GM19043 (cell line): ENCODE measurements around the gene RRP8.

Source experiments
- ATAC-seq: cut with Tn5 transposase; IDR thresholded peaks from one replicate; pipeline ENCODE4 v1.9.1; 2021; ENCODE audit warnings: low read depth; ENCODE audit not compliant: unreplicated experiment

The RRP8 gene

GRCh38 chr11:6572215-6572614 lies 31.2 kb downstream of the RRP8 start:
- ATAC-seq = no peak

GRCh38 chr11:6571434-6572008 lies 31.9 kb downstream of the RRP8 start:
- no peak for ATAC-seq

GRCh38 chr11:6570691-6571427 lies 32.6 kb downstream of the RRP8 start:
- no peak for ATAC-seq

GRCh38 chr11:6569706-6570105 lies 33.7 kb downstream of the RRP8 start:
- ATAC-seq = no peak

DNA sequence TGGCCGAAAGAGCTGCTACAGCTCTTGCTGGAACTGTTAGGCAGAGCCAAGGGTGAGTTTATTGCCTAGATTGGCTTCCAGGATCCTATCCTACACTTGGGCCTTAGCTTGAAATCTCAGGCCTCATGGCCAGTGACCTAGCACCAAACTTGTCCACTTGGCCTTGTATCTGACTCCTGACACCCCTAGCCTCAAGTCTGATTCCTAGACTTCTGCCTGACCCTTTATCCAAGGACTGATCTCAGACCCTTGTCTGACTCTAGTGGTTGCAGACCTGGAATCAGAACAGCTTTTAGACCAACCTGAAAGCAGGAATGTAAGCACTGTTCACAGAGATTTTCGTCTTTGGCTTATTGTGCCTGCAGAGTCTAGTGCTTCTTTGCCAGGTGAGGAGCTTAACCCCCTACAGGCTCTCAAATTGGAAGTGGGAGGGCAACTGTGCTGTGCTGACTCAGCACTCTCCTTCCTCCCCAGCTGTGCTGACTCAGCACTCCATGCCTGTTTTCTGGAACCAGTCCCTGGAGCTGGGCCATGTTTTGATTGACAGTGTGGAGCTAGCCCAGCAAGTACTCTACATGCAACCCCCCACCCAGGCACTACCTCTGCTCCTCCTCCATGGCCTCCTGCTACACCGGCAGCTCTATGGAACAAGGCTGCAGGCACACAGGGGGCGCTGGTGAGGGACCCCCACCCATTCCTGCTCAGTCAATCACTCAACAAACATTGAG lies 35.1 kb downstream of the RRP8 start:
- no peak for ATAC-seq

- ATAC-seq = no peak
Measured at GRCh38 chr11:6567371-6567745, 36.1 kb downstream of the RRP8 start.

GRCh38 chr11:6566704-6567370 lies 36.6 kb downstream of the RRP8 start:
- ATAC-seq = no peak

DNA sequence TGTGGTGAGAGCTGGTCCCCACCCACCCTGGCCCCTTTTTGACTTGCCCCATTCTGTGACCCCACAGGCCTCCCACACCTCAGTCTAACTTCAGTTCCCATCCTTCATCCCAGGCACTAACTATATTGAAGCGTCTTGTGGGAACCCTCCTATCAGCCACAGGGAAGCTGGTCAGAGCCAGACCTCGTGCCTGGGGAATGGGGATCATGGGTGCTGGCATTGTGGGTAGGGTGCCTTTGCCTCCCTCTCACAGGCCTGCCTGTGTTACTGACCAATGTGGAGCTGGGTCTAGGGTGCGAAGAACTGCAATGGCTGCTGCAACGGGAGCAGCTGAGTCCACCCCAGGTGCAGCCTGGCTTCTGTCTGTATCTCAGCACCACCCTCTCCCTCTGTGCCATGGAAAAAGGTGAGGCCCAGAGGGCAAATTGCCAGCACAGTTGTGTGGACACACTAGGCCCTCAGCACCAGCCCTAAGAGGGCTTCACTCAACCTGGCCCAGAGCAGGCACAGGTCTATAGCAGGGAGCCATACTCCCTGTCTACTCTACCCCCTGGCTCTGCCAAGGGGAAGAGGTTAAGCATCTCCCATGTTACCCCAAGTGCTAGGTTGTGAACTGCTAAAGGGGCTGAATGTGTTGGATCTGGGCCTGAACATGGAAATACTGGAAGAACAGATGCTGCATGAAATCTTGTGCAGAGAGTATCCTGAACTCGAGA lies 37.3 kb downstream of the RRP8 start:
- no peak for ATAC-seq

GRCh38 chr11:6565325-6565724 lies 38.1 kb downstream of the RRP8 start:
- no peak for ATAC-seq

- no peak for ATAC-seq
Measured at GRCh38 chr11:6563667-6564066, 39.7 kb downstream of the RRP8 start.

DNA sequence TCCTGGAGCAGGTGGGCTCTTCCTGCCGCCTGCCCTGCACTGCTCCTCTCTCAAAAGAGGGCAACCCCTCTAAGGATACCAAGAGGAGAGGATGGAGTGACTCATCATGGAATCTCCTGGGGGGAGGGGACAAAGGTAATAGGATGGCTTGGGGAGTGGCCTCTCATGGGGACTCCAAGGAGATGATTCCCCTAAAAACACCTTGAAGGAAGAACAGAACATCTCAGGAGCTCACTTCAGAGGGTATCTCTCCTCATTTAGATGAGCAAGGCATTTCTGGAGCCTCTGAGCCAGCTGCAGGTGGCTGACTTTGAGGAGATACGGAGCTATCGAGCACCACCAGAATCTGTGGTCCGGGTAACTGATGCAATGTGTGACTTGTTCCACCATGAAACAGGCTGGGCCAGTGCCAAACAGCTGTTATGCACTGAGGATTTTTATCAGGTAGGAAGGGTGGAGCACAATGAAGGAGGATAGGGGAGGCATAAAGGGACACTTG lies 40.2 kb downstream of the RRP8 start:
- ATAC-seq = no peak

GRCh38 chr11:6561288-6561687 lies 42.1 kb downstream of the RRP8 start:
- ATAC-seq = no peak

GRCh38 chr11:6559369-6559768 lies 44.0 kb downstream of the RRP8 start:
- no peak for ATAC-seq

DNA sequence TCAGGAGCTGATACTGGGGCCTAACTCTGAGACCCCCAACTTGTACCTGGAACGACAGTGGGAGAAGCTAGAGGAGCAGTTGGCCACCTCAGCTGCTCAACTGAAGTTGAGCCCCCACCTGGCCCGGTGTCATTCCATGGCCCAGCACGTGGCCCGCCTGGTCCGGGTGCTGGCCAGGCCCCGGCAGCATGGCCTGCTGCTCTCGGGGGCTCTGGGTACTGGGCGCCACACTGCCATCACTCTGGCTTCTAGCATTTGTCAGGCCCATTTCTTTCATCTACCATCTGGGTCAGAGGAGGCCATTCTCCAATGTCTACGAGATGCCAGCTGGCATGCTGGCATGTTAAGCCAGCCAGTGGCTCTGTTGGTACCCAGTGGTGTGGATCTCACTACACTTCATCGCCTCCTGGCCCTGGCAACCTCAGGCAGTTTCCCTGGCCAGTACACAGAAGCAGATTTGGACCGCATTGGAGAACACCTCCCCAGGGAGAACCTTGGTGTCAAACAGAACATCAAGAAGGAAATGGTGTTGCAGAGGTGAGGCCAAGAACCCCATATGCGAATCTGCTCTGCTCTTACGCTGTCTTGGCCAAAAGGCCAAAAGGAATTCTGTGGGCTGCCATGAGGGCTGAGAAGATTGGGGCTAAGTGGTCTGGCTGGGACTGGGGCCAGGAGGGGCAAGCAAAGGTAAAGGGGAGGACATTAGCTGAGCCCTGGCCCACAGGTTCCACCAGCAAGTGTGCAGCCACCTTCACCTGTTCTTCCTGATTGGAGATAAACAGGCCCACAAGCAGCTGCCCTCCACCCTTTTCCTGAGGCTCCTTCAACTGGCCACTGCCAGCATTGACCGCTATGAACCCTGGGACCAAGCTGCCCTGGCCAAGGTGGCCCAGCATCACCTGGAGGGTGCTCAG lies 45.4 kb downstream of the RRP8 start:
- no peak for ATAC-seq

GRCh38 chr11:6557063-6557462 lies 46.4 kb downstream of the RRP8 start:
- ATAC-seq = no peak

DNA sequence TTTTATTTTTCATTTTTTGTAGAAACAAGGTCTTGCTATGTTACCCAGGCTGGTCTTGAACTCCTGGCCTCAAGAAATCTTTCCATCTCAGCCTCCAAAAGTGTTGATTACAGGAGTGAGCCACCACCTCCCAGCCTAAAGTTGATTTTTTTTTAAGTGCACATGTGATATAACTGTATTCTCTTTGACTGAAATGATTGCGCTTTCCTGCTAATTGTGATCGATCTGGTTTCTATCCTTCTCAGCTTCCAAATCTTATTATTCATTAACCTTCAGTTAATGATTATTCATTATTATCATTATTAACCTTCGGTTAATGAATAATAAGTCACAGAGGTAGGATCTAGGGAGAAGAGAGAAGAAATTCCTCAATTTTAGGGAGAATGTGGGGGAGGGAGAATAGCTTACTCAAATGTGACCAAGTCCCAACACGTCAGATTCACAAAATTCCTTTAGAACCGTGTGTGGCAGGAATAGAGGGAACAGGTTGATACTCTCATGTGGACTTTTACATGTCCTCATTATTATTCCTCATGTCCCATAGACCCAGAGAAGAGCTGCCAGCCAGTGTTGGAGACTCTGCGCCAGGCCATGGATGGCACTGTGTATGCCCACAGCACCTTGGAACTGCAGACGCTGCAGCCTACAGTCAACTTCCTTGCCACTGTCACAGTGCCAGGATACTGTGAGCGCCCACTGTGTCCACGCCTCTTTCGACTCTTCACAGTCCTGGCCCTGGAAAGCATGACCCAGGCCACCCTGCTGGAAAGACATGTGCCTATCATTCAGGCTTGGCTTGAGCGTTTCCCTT lies 47.1 kb downstream of the RRP8 start:
- ATAC-seq = no peak

DNA sequence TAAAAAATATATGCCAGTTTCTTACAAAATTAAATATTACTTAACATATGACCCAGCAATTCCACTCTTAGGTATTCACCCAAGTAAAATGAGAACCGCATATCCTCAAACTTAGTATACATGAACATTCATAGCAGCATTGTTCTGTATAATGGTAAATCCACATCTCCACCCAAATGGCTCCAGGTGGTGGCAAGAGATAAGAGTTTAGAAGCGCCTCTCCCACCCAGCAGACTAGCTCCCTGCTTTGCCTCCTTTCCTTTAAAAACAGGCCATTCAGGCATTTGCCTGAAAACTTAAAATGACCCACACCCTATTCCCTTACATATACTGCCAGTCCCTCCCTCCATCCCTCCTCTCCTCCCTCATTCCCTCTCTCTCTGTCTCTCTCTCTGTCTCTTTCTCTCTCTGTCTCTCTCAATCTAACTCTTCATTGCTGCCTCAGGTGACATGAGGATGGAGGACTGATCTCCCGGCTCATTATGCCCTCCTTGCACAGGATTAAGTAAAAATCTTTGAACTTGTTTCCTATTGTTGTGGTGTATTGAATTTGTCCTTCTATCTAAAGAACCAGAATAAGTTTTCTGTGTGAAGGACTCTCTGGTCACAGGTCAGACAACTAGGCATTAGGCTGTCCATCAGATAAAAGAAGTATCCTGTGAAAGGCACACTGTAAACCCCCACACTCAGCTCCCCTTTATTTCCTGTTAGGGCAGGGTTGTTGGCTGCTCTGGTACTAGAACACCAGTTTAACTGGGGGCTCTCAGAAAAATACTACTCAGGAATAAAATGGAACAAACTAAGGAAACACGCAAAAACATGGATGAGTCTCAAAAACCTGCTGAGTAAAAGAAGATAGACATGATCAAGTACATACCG lies 48.3 kb downstream of the RRP8 start:
- no peak for ATAC-seq

DNA sequence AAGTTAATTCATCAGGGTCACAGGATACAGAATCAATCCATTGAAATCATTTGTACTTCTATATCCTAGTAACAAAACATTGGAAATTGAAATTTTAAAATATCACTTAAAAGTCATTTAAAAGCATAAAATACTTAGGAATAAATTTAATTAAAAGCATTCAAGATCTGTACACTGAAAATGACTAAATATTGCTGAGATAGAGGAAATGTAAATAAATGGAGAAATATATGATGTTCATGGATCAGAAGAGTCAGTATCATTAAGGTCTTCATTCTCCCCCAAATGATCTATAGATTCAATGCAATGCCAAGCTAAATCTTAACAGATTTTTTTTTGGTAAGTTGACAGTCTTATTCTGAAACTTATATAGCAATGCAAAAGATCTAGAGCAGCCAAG lies 49.8 kb downstream of the RRP8 start:
- ATAC-seq = no peak
